Measurements from ENCODE around the gene NOL4L.
"Not testable (repeated sequence)": the region's sequence is repeated elsewhere in the genome, so short reads cannot be mapped to it uniquely, and the experiment has no call there.

The NOL4L gene

GRCh38 chr20:32466739-32467505 is 118.2 kb downstream of the NOL4L start:
- DNase-seq = no peak

- not testable (repeated sequence) for DNase-seq
Measured at GRCh38 chr20:32465901-32466675, 119.0 kb downstream of the NOL4L start.

- DNase-seq = peak; percentile 78
Measured at GRCh38 chr20:32465092-32465900, 119.8 kb downstream of the NOL4L start.

- no peak for DNase-seq
Measured at GRCh38 chr20:32464401-32465091, 120.6 kb downstream of the NOL4L start.

GRCh38 chr20:32463642-32464400 is 121.3 kb downstream of the NOL4L start:
- DNase-seq = no peak

GRCh38 chr20:32462900-32463641 is 122.1 kb downstream of the NOL4L start:
- DNase-seq = no peak

- DNase-seq = no peak
Measured at GRCh38 chr20:32461836-32462600, 123.1 kb downstream of the NOL4L start.

- DNase-seq = no peak
Measured at GRCh38 chr20:32460683-32461320, 124.3 kb downstream of the NOL4L start.

- no peak for DNase-seq
Measured at GRCh38 chr20:32460231-32460630, 124.9 kb downstream of the NOL4L start.

- no peak for DNase-seq
Measured at GRCh38 chr20:32458837-32459220, 126.3 kb downstream of the NOL4L start.

GRCh38 chr20:32458061-32458836 is 126.9 kb downstream of the NOL4L start:
- DNase-seq = peak; percentile 69

- DNase-seq = peak; percentile 94
Measured at GRCh38 chr20:32457479-32457986, 127.6 kb downstream of the NOL4L start.

- DNase-seq = peak; percentile 96
Measured at GRCh38 chr20:32456869-32457478, 128.2 kb downstream of the NOL4L start.

GRCh38 chr20:32455901-32456701 is 129.0 kb downstream of the NOL4L start:
- no peak for DNase-seq

- no peak for DNase-seq
Measured at GRCh38 chr20:32455171-32455900, 129.8 kb downstream of the NOL4L start.

Measured in islet precursor cell (in vitro differentiated cells).